KMS-11 (cell line): Measurements from ENCODE around the gene PHF12.

Source experiments
- H2AFZ ChIP-seq: fragments of 200-600 bp; sonication (generic); 2 replicates; pipeline ENCODE4 v1.6.1; 2016; ENCODE audit warnings: antibody characterized with exemption, mixed run types, low read depth
- H3K27ac ChIP-seq: fragments of 200-600 bp; sonication (generic); 2 replicates; pipeline ENCODE4 v1.6.1; 2016; ENCODE audit warnings: mild to moderate bottlenecking, mixed run types
- H3K27me3 ChIP-seq: fragments of 200-600 bp; sonication (generic); 2 replicates; pipeline ENCODE4 v1.6.1; 2017; ENCODE audit warnings: mild to moderate bottlenecking, low read depth, mixed run types, moderate library complexity; ENCODE audit not compliant: insufficient read depth
- H3K36me3 ChIP-seq: fragments of 200-600 bp; sonication (generic); 2 replicates; pipeline ENCODE4 v1.6.1; 2017; ENCODE audit warnings: mild to moderate bottlenecking, mixed run types; ENCODE audit not compliant: insufficient read depth
- H3K4me1 ChIP-seq: fragments of 200-600 bp; sonication (generic); 2 replicates; pipeline ENCODE4 v1.6.1; 2016; ENCODE audit warnings: mild to moderate bottlenecking, low read depth, mixed run types; ENCODE audit not compliant: poor library complexity, severe bottlenecking
- H3K4me2 ChIP-seq: fragments of 200-600 bp; sonication (generic); 2 replicates; pipeline ENCODE4 v1.7.0; 2016; ENCODE audit warnings: mild to moderate bottlenecking, mixed run types
- H3K4me3 ChIP-seq: fragments of 200-600 bp; sonication (generic); IDR thresholded peaks from 2 replicates; pipeline ENCODE4 v1.6.1; 2017; ENCODE audit warnings: low read depth, low read length, mixed read lengths; ENCODE audit not compliant: insufficient read depth
- H3K79me2 ChIP-seq: fragments of 200-600 bp; sonication (generic); 2 replicates; pipeline ENCODE4 v1.6.1; 2016; ENCODE audit warnings: low read depth, mixed run types; ENCODE audit not compliant: insufficient read depth
- H3K9ac ChIP-seq: fragments of 200-600 bp; sonication (generic); 2 replicates; pipeline ENCODE4 v1.6.1; 2016; ENCODE audit warnings: mild to moderate bottlenecking, mixed run types
- H4K20me1 ChIP-seq: fragments of 200-600 bp; sonication (generic); 2 replicates; pipeline ENCODE4 v1.6.1; 2016; ENCODE audit warnings: mild to moderate bottlenecking, mixed run types; ENCODE audit not compliant: insufficient read depth
- CTCF ChIP-seq: fragments of 200-600 bp; sonication (generic); conservative IDR thresholded peaks from 2 replicates; pipeline ENCODE4 v1.6.1; 2017; ENCODE audit warnings: low read depth, mild to moderate bottlenecking, antibody characterized with exemption, low read length, moderate library complexity, mixed read lengths

PHF12 gene

GRCh38 chr17:28956112-28956511, 4.8 kb upstream of the PHF12 start:
- Histone ChIP-seq H3K4me3 (no peak overlapping the region), H3K4me1 (peaks cover 13% of the 10 kb centered on the region), H4K20me1 (no peaks in the 10 kb centered on the region), H3K27me3 (no peaks in the 10 kb centered on the region; the same call in 1 of the 2 replicates), H3K9ac (no peak overlapping the region), H3K4me2 (no peak overlapping the region), H3K79me2 (no peaks in the 10 kb centered on the region), H3K27ac (no peak overlapping the region), H2AFZ (no peak overlapping the region), H3K36me3 (no peaks in the 10 kb centered on the region)
- TF ChIP-seq CTCF: no peak

- Histone ChIP-seq H3K9ac (no peak overlapping the region), H3K27ac (no peak overlapping the region), H2AFZ (no peak overlapping the region)
Observed at GRCh38 chr17:28955408-28955807, 4.1 kb upstream of the PHF12 start.

GRCh38 chr17:28954886-28955285, 3.6 kb upstream of the PHF12 start:
- Histone ChIP-seq H2AFZ (no peak overlapping the region), H3K36me3 (no peaks in the 10 kb centered on the region), H4K20me1 (no peaks in the 10 kb centered on the region), H3K27me3 (no peaks in the 10 kb centered on the region), H3K27ac (no peak overlapping the region), H3K4me2 (no peak overlapping the region), H3K79me2 (peaks cover 9% of the 10 kb centered on the region), H3K4me3 (no peak overlapping the region), H3K4me1 (peaks cover 13% of the 10 kb centered on the region), H3K9ac (no peak overlapping the region)
- TF ChIP-seq CTCF: peak; percentile 14; the same call in 1 of the 2 replicates

More at GRCh38 chr17:28955408-28955807, 4.1 kb upstream of the PHF12 start:
- Histone ChIP-seq H4K20me1 (no peaks in the 10 kb centered on the region), H3K4me3 (no peak overlapping the region), H3K27me3 (no peaks in the 10 kb centered on the region; the same call in 1 of the 2 replicates), H3K79me2 (peaks cover 4% of the 10 kb centered on the region), H3K4me1 (peaks cover 13% of the 10 kb centered on the region), H3K4me2 (no peak overlapping the region), H3K36me3 (no peaks in the 10 kb centered on the region)
- no peak for TF ChIP-seq CTCF

GRCh38 chr17:28953444-28954118, 2.3 kb upstream of the PHF12 start:
- H3K27ac ChIP-seq: no peak overlapping the region
- no peaks in the 10 kb centered on the region for H3K36me3 ChIP-seq
- H3K9ac ChIP-seq: no peak overlapping the region
- peak overlapping the region; percentile 48; the same call in 1 of the 2 replicates for H2AFZ ChIP-seq
- H3K4me2 ChIP-seq: peak overlapping the region; percentile 66
- H4K20me1 ChIP-seq: no peaks in the 10 kb centered on the region
- TF ChIP-seq CTCF: peak; percentile 99
- H3K4me3 ChIP-seq: no peak overlapping the region
- H3K4me1 ChIP-seq: peaks cover 14% of the 10 kb centered on the region
- H3K79me2 ChIP-seq: peaks cover 22% of the 10 kb centered on the region
- no peaks in the 10 kb centered on the region for H3K27me3 ChIP-seq
